Nephron progenitor cell (in vitro differentiated cells): ENCODE data around the gene SMAD1.
A peak's percentile ranks its signal among the peaks of the same experiment; 100 is the strongest.

ENCODE experiments used
- DNase-seq: peaks from one replicate; pipeline ENCODE4 v3.0.0; 2021
- H3K27ac Mint-ChIP-seq: 2 replicates; pipeline ENCODE4 v1.8.0; 2021; ENCODE audit warnings: mild to moderate bottlenecking, moderate library complexity, mixed read lengths
- H3K27me3 Mint-ChIP-seq: 2 replicates; pipeline ENCODE4 v1.8.0; 2021; ENCODE audit warnings: mild to moderate bottlenecking, low read depth, mixed read lengths; ENCODE audit not compliant: poor library complexity
- H3K36me3 Mint-ChIP-seq: 2 replicates; pipeline ENCODE4 v1.8.0; 2021; ENCODE audit warnings: low read depth, mixed read lengths
- H3K4me1 Mint-ChIP-seq: 2 replicates; pipeline ENCODE4 v1.8.0; 2021; ENCODE audit warnings: mixed read lengths
- H3K4me3 Mint-ChIP-seq: 2 replicates; pipeline ENCODE4 v1.8.0; 2021; ENCODE audit warnings: mild to moderate bottlenecking, moderate library complexity, mixed read lengths
- H3K9me3 Mint-ChIP-seq: 2 replicates; pipeline ENCODE4 v1.8.0; 2021; ENCODE audit warnings: mild to moderate bottlenecking, moderate library complexity, mixed read lengths
- TF ChIP-seq, protein P1 (sequence below): fragments of 200-600 bp; sonication (generic); IDR thresholded peaks from 2 replicates; pipeline ENCODE4 v1.5.0; 2021; ENCODE audit warnings: antibody characterized with exemption

Gene SMAD1

GRCh38 chr4:145490361-145490760 lies 8.7 kb downstream of the SMAD1 start:
- no peak for DNase-seq
- Mint-ChIP-seq H3K4me1 (peaks cover 32% of the 10 kb centered on the region), H3K36me3 (no peaks in the 10 kb centered on the region), H3K27ac (no peak overlapping the region), H3K27me3 (no peaks in the 10 kb centered on the region), H3K9me3 (no peaks in the 10 kb centered on the region), H3K4me3 (no peak overlapping the region)
- TF ChIP-seq, protein P1, sequence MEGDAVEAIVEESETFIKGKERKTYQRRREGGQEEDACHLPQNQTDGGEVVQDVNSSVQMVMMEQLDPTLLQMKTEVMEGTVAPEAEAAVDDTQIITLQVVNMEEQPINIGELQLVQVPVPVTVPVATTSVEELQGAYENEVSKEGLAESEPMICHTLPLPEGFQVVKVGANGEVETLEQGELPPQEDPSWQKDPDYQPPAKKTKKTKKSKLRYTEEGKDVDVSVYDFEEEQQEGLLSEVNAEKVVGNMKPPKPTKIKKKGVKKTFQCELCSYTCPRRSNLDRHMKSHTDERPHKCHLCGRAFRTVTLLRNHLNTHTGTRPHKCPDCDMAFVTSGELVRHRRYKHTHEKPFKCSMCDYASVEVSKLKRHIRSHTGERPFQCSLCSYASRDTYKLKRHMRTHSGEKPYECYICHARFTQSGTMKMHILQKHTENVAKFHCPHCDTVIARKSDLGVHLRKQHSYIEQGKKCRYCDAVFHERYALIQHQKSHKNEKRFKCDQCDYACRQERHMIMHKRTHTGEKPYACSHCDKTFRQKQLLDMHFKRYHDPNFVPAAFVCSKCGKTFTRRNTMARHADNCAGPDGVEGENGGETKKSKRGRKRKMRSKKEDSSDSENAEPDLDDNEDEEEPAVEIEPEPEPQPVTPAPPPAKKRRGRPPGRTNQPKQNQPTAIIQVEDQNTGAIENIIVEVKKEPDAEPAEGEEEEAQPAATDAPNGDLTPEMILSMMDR: no peak

DNA sequence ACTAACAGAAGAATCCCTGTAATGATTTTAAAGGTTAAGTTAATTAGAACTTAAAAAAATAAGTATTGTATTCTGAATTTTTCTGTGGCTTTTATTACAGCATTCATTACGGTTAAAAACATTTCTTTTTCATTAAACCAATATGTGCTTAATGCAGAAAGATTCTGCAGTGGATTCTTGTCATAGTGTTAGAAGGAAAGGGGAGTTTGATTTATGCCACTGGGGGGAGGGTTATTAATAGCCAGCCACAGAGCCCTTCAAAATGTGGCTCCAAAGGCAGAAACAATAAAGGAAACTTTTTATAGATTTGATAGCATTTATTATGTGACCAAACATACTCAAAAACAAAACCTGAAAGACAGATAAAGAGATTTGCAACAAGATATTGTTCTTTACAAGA lies 9.1 kb downstream of the SMAD1 start:
- H3K4me1 Mint-ChIP-seq: peaks cover 31% of the 10 kb centered on the region
- DNase-seq: no peak
- peaks cover under 1% of the 10 kb centered on the region for H3K36me3 Mint-ChIP-seq
- H3K27me3 Mint-ChIP-seq: no peaks in the 10 kb centered on the region
- no peak overlapping the region for H3K4me3 Mint-ChIP-seq
- TF ChIP-seq, protein P1: no peak
- H3K27ac Mint-ChIP-seq: peak overlapping the region; percentile 6
- H3K9me3 Mint-ChIP-seq: no peaks in the 10 kb centered on the region

DNA sequence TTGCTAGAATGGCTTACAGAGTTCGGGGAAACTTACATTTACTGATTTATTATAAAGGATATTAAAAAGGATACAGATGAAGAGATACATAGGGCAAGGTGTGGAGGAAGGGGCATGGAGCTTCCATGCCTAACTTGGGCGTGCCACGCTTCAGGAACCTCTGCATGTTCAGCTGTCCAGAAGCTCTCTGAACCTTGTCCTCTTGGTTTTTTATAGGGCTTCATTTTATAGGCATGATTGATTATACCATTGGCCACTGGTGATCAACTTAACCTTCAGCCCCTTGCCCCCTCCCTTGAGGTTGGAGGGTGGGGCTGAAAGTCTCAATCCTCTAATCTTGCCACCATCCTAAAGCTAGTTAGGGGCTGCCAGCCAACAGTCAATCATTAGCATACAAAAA lies 10.7 kb downstream of the SMAD1 start:
- TF ChIP-seq, protein P1: no peak
- no peak overlapping the region for H3K4me3 Mint-ChIP-seq
- no peaks in the 10 kb centered on the region for H3K9me3 Mint-ChIP-seq
- peaks cover 11% of the 10 kb centered on the region for H3K36me3 Mint-ChIP-seq
- DNase-seq: no peak
- H3K4me1 Mint-ChIP-seq: peaks cover 15% of the 10 kb centered on the region
- H3K27me3 Mint-ChIP-seq: no peaks in the 10 kb centered on the region
- no peak overlapping the region for H3K27ac Mint-ChIP-seq

- no peak overlapping the region for H3K4me3 Mint-ChIP-seq
- DNase-seq: no peak
Observed at GRCh38 chr4:145493166-145493565, 11.5 kb downstream of the SMAD1 start.

GRCh38 chr4:145494666-145495270 lies 13.1 kb downstream of the SMAD1 start:
- Mint-ChIP-seq H3K27ac (peak overlapping the region; percentile 33), H3K4me1 (peaks cover 20% of the 10 kb centered on the region), H3K9me3 (no peaks in the 10 kb centered on the region), H3K4me3 (no peak overlapping the region), H3K27me3 (no peaks in the 10 kb centered on the region), H3K36me3 (peaks cover 29% of the 10 kb centered on the region)
- DNase-seq: no peak
- TF ChIP-seq, protein P1: no peak

More at GRCh38 chr4:145493166-145493565, 11.5 kb downstream of the SMAD1 start:
- Mint-ChIP-seq H3K4me1 (peaks cover 13% of the 10 kb centered on the region), H3K27me3 (no peaks in the 10 kb centered on the region), H3K9me3 (no peaks in the 10 kb centered on the region), H3K36me3 (peaks cover 16% of the 10 kb centered on the region), H3K27ac (no peak overlapping the region)
- TF ChIP-seq, protein P1: no peak

GRCh38 chr4:145496292-145496691 lies 14.6 kb downstream of the SMAD1 start:
- Mint-ChIP-seq H3K27ac (no peak overlapping the region), H3K36me3 (peaks cover 36% of the 10 kb centered on the region), H3K4me1 (peaks cover 26% of the 10 kb centered on the region), H3K9me3 (no peaks in the 10 kb centered on the region), H3K4me3 (no peak overlapping the region), H3K27me3 (no peaks in the 10 kb centered on the region)
- DNase-seq: no peak
- TF ChIP-seq, protein P1: no peak
